GM19351 (cell line): ENCODE measurements around the gene SMARCA4.
"Not testable (repeated sequence)": the region's sequence is repeated elsewhere in the genome, so short reads cannot be mapped to it uniquely, and the experiment has no call there.

ENCODE experiments used
- ATAC-seq: cut with Tn5 transposase; IDR thresholded peaks from one replicate; pipeline ENCODE4 v1.9.1; 2021; ENCODE audit warnings: mild to moderate bottlenecking, moderate library complexity; ENCODE audit not compliant: unreplicated experiment

The SMARCA4 gene

DNA sequence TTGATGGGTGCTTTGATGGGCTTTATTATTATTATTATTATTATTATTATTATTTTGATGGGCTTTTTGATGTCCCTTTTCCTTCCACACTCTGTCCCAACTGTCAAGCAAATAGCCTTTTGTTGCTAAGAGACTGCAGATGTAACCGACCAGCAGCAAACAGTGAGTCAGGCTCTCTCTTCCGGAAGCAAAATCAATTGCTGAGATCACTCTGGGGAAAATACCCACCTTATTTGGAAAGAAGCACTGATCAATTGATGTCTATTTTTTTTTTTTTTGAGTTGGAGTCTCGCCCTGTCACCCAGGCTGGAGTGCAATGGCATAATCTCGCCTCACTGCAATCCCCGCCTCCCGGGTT, 131.3 kb downstream of the SMARCA4 start:
- no peak for ATAC-seq

DNA sequence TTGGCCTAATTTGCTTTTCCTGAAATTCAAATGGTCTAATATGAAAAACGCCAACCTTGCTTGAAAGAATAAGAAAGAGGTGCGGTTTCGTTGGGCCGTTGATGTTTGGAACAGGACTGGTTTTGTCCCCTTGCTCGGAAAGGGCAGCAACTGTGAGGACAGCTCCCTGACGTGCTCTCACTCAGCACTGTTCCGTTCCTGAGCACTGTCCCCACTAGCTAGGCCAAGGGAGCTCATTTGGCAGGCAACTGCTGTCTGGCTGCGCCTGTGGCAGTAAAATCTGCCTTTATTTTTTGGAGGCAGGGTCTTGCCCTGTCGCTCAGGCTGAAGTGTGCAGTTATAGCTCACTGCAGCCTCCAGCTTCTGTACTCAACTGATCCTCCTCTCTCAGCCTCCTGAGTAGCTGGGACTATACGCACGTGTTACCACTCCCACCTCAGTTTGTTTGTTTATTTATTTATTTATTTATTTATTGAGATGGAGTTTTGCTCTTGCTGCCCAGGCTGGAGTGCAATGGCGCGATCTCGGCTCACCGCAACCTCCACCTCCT, 132.9 kb downstream of the SMARCA4 start:
- ATAC-seq = no peak

DNA sequence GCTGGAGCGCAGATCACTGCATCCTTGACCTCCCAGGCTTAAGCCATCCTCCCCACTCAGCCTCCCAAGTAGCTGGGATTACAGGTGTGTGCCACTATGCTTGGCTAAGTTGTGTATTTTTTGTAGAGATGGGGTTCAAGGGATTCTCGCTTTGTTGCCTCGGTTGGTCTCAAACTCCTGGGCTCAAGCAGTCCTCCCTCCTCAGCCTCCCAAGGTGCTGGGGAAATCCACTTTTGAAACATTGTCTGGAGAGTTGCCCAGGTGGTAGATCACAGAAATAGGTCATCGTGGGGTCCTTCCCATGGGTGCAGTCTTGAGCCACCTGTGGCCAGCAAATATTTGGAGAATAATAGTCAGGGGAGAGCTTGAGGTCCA, 133.7 kb downstream of the SMARCA4 start:
- ATAC-seq = no peak

DNA sequence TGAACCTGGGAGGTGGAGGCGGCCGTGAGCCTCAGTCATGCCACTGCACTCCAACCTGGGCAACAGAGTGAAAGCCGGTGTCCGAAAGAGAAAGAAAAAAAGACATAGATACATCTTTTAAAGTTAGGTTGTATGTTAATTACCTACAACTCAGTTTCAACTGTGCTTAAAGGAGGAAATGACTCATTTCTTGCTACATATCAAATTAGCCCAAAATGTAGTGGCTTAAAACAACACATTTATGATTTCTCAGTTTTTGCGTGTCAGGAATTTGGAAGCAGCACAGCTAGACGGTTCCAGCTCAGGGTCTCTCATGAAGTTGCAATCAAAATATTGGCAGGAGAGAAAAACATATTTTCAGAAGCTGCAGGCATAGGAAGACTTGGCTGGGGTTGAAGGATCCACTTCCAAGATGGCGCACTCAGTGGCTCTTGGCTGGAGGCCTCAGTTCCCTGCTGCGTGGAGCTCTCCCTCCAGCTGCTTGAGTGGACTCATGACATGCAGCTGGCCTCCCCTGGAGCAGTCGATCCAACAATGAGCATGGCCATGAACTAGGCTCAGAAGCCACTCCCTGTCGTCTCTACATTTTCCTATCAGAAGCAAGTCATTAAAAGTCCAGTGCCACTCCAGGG, 135.5 kb downstream of the SMARCA4 start:
- ATAC-seq = no peak

DNA sequence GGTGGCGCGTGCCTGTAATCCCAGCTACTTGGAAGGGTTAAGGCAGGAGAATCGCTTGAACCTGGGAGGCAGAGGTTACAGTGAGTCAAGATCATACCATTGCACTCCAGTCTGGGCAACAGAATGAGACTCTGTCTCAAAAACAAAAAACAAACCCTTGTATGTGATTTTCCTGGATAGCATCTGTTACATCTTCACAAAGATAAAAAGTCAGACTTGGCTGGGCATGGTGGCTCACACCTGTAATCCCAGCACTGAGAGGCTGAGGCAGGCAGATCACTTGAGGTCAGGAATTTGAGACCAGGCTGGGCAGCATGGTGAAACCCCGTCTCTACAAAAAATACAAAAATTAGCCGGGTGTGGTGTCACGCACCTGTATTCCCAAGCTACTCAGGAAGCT, 136.5 kb downstream of the SMARCA4 start:
- not testable (repeated sequence) for ATAC-seq

DNA sequence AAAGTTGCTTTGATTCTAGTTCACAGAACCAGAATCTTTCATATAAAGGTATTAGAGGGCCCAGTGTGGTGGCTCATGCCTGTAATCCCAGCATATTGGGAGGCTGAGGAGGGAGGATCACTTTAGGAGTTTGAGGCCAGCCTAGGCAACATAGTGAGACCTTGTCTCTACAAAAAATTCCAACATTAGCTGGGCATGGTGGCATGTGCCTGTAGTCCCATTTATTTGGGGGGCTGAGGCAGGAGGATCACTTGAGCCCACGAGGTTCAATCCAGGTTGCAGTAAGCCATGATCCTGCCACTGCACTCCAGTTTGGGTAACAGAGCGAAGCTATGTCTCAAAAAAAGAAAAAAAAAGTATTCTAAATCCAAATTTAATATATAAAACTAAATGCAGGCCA, 137.5 kb downstream of the SMARCA4 start:
- no peak for ATAC-seq

DNA sequence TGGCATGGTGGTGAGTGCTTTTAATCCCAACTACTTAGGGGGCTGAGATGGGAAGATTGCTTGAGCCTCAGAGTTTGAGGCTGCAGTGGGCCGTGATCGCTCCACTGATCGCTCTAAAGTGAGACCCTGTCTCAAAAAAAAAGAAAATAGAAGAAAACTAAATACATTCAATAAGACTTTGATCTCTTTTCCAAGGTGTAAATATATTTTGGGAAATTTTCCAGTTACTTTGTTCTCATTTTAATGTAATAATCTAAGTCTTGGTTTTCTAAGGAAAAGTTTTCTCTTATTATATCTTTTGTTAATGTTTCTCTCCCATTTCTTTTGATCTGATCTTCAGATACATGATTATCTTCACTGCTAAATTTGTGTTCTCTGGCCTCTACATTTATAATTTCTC, 138.0 kb downstream of the SMARCA4 start:
- no peak for ATAC-seq

DNA sequence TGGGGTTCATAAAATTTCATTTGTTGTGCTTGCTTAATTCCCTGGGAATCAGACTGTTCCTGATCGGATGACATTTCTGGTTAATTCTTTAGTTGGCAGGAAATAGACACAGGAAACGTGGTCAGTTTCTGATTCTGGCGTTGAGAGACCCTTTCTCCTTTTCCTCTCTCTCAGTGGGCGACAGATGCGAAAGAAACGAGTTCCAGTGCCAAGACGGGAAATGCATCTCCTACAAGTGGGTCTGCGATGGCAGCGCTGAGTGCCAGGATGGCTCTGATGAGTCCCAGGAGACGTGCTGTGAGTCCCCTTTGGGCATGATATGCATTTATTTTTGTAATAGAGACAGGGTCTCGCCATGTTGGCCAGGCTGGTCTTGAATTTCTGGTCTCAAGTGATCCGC, 139.2 kb downstream of the SMARCA4 start:
- no peak for ATAC-seq

DNA sequence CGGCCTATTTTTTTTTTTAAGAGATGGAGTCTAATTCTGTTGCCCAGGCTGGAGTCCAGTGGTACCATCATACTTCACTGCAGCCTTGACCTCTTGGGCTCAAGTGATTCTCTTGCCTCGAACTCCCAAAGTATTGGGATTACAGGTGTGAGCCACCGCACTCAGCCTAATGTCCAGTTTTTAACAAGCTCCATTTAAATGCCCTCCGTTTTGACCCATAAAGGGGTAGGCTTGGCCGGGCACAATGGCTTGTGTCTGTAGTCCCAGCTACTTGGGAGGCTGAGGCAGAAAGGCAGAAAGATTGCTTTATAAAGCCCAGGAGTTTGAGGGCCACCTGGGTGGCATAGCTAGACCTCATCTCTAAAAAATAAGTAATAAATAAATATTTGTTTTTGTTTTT, 140.2 kb downstream of the SMARCA4 start:
- ATAC-seq = no peak

DNA sequence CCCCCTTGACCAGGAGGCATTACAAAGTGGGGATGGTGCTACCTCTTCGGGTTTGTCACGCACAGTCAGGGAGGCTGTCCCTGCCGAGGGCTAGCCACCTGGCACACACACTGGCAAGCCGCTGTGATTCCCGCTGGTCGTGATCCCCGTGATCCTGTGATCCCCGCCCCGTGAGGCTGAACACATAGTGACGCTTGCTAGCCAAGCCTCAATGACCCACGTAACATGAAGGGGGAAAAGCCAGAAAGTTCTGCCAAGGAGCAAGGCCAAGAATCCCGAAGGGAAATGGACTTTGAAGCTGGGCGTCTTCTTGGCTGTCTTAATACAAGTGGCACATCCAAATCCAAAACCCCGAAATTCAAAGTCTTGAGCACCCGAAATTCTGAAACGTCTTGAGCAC, 142.1 kb downstream of the SMARCA4 start:
- no peak for ATAC-seq

DNA sequence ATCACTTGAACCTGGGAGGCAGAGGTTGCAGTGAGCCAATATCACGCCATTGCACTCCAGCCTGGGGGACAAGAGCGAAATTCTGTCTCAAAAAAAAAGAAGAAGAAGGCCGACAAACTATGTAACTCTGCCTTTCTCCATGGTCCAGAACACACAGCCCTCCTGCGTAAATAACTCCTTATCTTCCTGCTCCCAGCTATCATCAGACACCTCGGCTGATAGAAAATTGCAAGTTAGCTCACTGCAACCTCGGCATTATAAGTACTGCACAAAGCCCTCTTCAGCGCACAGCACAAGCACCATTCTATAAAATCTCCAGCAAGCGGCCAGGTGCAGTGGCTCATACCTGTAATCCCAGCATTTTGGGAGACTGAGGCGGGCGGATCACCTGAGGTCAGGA, 142.8 kb downstream of the SMARCA4 start:
- not testable (repeated sequence) for ATAC-seq

DNA sequence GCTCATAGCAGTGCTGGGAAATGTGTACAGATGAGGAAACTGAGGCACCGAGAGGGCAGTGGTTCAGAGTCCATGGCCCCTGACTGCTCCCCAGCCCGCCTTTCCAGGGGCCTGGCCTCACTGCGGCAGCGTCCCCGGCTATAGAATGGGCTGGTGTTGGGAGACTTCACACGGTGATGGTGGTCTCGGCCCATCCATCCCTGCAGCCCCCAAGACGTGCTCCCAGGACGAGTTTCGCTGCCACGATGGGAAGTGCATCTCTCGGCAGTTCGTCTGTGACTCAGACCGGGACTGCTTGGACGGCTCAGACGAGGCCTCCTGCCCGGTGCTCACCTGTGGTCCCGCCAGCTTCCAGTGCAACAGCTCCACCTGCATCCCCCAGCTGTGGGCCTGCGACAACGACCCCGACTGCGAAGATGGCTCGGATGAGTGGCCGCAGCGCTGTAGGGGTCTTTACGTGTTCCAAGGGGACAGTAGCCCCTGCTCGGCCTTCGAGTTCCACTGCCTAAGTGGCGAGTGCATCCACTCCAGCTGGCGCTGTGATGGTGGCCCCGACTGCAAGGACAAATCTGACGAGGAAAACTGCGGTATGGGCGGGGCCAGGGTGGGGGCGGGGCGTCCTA, 144.3 kb downstream of the SMARCA4 start:
- no peak for ATAC-seq

DNA sequence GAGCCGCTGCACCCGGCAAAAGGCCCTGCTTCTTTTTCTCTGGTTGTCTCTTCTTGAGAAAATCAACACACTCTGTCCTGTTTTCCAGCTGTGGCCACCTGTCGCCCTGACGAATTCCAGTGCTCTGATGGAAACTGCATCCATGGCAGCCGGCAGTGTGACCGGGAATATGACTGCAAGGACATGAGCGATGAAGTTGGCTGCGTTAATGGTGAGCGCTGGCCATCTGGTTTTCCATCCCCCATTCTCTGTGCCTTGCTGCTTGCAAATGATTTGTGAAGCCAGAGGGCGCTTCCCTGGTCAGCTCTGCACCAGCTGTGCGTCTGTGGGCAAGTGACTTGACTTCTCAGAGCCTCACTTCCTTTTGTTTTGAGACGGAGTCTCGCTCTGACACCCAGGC, 145.6 kb downstream of the SMARCA4 start:
- no peak for ATAC-seq

DNA sequence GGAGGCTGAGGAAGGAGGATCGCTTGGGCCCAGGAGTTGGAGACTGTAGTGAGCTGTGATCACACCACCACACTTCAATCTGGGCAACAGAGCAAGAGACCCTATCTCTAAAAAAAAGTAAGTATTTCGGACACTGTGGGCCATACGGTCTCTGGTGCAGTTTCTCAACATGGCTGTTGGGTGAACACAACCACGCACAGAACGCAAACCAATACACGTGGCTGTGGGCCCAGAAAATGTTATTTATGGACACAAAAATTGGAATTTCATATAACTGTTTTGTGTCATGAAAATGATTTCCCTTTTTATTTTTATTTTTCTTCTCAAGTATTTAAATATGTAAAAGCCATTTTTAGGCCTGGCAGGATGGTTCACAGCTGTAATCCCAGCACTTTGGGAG, 147.9 kb downstream of the SMARCA4 start:
- ATAC-seq = no peak

DNA sequence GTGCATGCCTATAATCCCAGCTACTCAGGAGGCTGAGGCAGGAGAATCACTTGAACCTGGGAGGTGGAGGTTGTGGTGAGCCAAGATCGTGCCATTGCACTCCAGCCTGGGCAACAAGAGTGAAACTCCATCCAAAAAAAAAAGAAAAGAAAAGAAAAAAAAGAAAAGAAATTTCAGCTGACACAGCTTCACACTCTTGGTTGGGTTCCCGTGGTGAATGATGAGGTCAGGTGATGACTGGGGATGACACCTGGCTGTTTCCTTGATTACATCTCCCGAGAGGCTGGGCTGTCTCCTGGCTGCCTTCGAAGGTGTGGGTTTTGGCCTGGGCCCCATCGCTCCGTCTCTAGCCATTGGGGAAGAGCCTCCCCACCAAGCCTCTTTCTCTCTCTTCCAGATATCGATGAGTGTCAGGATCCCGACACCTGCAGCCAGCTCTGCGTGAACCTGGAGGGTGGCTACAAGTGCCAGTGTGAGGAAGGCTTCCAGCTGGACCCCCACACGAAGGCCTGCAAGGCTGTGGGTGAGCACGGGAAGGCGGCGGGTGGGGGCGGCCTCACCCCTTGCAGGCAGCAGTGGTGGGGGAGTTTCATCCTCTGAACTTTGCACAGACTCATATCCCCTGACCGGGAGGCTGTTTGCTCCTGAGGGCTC, 150.4 kb downstream of the SMARCA4 start:
- ATAC-seq = no peak

DNA sequence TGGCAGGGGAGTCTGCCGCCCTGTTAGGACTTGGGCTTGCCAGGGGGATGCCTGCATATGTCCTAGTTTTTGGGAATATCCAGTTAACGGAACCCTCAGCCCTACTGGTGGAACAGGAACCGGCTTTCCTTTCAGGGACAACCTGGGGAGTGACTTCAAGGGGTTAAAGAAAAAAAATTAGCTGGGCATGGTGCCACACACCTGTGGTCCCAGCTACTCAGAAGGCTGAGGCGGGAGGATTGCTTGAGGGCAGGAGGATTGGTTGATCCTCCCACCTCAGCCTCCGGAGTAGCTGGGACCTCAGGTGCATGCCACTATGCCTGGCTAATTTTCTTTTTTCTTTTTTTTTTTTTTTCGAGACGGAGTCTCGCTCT, 150.9 kb downstream of the SMARCA4 start:
- no peak for ATAC-seq
